Muscle layer of colon (tissue), 2 donors: Measurements from ENCODE around the gene PSMF1.

Source experiments
- H3K27ac ChIP-seq: one replicate; pipeline ENCODE4 v1.7.0; 2013; ENCODE audit warnings: low read depth, mild to moderate bottlenecking, low read length, moderate library complexity
- H3K27me3 ChIP-seq, 2 donors: one replicate each; pipeline ENCODE4 v1.7.0; 2013; ENCODE audit warnings: low read length in 2 of 2, mild to moderate bottlenecking in 2 of 2; ENCODE audit not compliant: insufficient read depth in 2 of 2, control insufficient read depth in 1 of 2
- H3K36me3 ChIP-seq: one replicate; pipeline ENCODE4 v1.7.0; 2013; ENCODE audit warnings: mild to moderate bottlenecking, low read length; ENCODE audit not compliant: insufficient read depth
- H3K4me1 ChIP-seq: one replicate; pipeline ENCODE4 v1.7.0; 2013; ENCODE audit warnings: mild to moderate bottlenecking, low read length; ENCODE audit not compliant: insufficient read depth
- H3K4me3 ChIP-seq, 2 donors: one replicate each; pipeline ENCODE4 v1.7.0; 2013; ENCODE audit warnings: low read length in 2 of 2, low read depth in 1 of 2, mild to moderate bottlenecking in 1 of 2, moderate library complexity in 1 of 2
- H3K9ac ChIP-seq: one replicate; pipeline ENCODE4 v1.7.0; 2013; ENCODE audit warnings: low read length
- H3K9me3 ChIP-seq: one replicate; pipeline ENCODE4 v1.7.0; 2013; ENCODE audit warnings: mild to moderate bottlenecking, low read length
- donor health status: abdominal sarcoma.
- donor health status: Adenocarcinoma of cecum.

PSMF1 gene

GRCh38 chr20:1165941-1166340, 47.5 kb downstream of the PSMF1 start:
- H3K36me3 ChIP-seq = peaks cover 77% of the 10 kb centered on the region
- no peak overlapping the region for H3K4me3 ChIP-seq
- H3K27ac ChIP-seq = no peak overlapping the region
- no peaks in the 10 kb centered on the region for H3K4me1 ChIP-seq
- no peak overlapping the region for H3K9ac ChIP-seq
- no peaks in the 10 kb centered on the region for H3K27me3 ChIP-seq
- H3K9me3 ChIP-seq = no peaks in the 10 kb centered on the region

- Histone ChIP-seq H3K4me1 (no peaks in the 10 kb centered on the region), H3K9me3 (no peaks in the 10 kb centered on the region), H3K4me3 (no peak overlapping the region), H3K27me3 (no peaks in the 10 kb centered on the region), H3K27ac (no peak overlapping the region), H3K36me3 (peaks cover 76% of the 10 kb centered on the region), H3K9ac (no peak overlapping the region)
Measured at GRCh38 chr20:1166948-1167720, 48.7 kb downstream of the PSMF1 start.

GRCh38 chr20:1169224-1169623, 50.8 kb downstream of the PSMF1 start:
- Histone ChIP-seq H3K27me3 (no peaks in the 10 kb centered on the region), H3K36me3 (peaks cover 61% of the 10 kb centered on the region), H3K9ac (no peak overlapping the region), H3K9me3 (no peaks in the 10 kb centered on the region), H3K4me3 (no peak overlapping the region), H3K27ac (no peak overlapping the region), H3K4me1 (no peaks in the 10 kb centered on the region)

GRCh38 chr20:1171461-1172093, 53.2 kb downstream of the PSMF1 start:
- Histone ChIP-seq H3K27me3 (no peaks in the 10 kb centered on the region), H3K4me1 (no peaks in the 10 kb centered on the region), H3K4me3 (no peak overlapping the region), H3K27ac (no peak overlapping the region), H3K36me3 (peaks cover 51% of the 10 kb centered on the region), H3K9me3 (no peaks in the 10 kb centered on the region), H3K9ac (no peak overlapping the region)

GRCh38 chr20:1173698-1174097, 55.3 kb downstream of the PSMF1 start:
- Histone ChIP-seq H3K27me3 (no peaks in the 10 kb centered on the region), H3K9me3 (no peaks in the 10 kb centered on the region), H3K4me1 (no peaks in the 10 kb centered on the region), H3K36me3 (peaks cover 35% of the 10 kb centered on the region), H3K4me3 (no peak overlapping the region), H3K9ac (no peak overlapping the region), H3K27ac (no peak overlapping the region)

- Histone ChIP-seq H3K4me3 (no peak overlapping the region), H3K36me3 (peaks cover 25% of the 10 kb centered on the region), H3K4me1 (no peaks in the 10 kb centered on the region), H3K27ac (no peak overlapping the region), H3K9ac (no peak overlapping the region), H3K27me3 (no peaks in the 10 kb centered on the region), H3K9me3 (no peaks in the 10 kb centered on the region)
Measured at GRCh38 chr20:1174787-1175186, 56.4 kb downstream of the PSMF1 start.

- Histone ChIP-seq H3K27ac (no peak overlapping the region), H3K9me3 (no peaks in the 10 kb centered on the region), H3K4me3 (no peak overlapping the region), H3K4me1 (no peaks in the 10 kb centered on the region), H3K9ac (no peak overlapping the region), H3K27me3 (no peaks in the 10 kb centered on the region), H3K36me3 (peaks cover 12% of the 10 kb centered on the region)
Measured at GRCh38 chr20:1177680-1178079, 59.3 kb downstream of the PSMF1 start.

- Histone ChIP-seq H3K36me3 (peaks cover 12% of the 10 kb centered on the region), H3K9me3 (no peaks in the 10 kb centered on the region), H3K27me3 (no peaks in the 10 kb centered on the region), H3K27ac (no peak overlapping the region), H3K4me1 (no peaks in the 10 kb centered on the region), H3K9ac (no peak overlapping the region), H3K4me3 (no peak overlapping the region)
Measured at GRCh38 chr20:1178103-1178502, 59.7 kb downstream of the PSMF1 start.

GRCh38 chr20:1178623-1179022, 60.2 kb downstream of the PSMF1 start:
- Histone ChIP-seq H3K27me3 (no peaks in the 10 kb centered on the region), H3K9me3 (no peaks in the 10 kb centered on the region), H3K4me3 (no peak overlapping the region), H3K36me3 (peaks cover 12% of the 10 kb centered on the region), H3K9ac (no peak overlapping the region), H3K27ac (no peak overlapping the region), H3K4me1 (no peaks in the 10 kb centered on the region)

GRCh38 chr20:1180949-1181348, 62.5 kb downstream of the PSMF1 start:
- Histone ChIP-seq H3K27me3 (peaks cover 2 to 14% of the 10 kb centered on the region in 2 donors), H3K9me3 (no peaks in the 10 kb centered on the region), H3K27ac (no peak overlapping the region), H3K36me3 (peaks cover 5% of the 10 kb centered on the region), H3K4me3 (no peak overlapping the region), H3K9ac (no peak overlapping the region), H3K4me1 (no peaks in the 10 kb centered on the region)

- Histone ChIP-seq H3K4me1 (no peaks in the 10 kb centered on the region), H3K27ac (no peak overlapping the region), H3K9ac (no peak overlapping the region), H3K36me3 (no peaks in the 10 kb centered on the region), H3K4me3 (no peak overlapping the region), H3K9me3 (no peaks in the 10 kb centered on the region), H3K27me3 (peaks cover 3 to 24% of the 10 kb centered on the region in 2 donors)
Measured at GRCh38 chr20:1182106-1182505, 63.7 kb downstream of the PSMF1 start.

- H3K27me3 ChIP-seq = peaks cover 3 to 24% of the 10 kb centered on the region in 2 donors
- no peaks in the 10 kb centered on the region for H3K9me3 ChIP-seq
- H3K36me3 ChIP-seq = no peaks in the 10 kb centered on the region
- H3K4me3 ChIP-seq = no peak overlapping the region
- H3K4me1 ChIP-seq = no peaks in the 10 kb centered on the region
- H3K27ac ChIP-seq = no peak overlapping the region
- H3K9ac ChIP-seq = no peak overlapping the region
Measured at GRCh38 chr20:1183153-1183552, 64.8 kb downstream of the PSMF1 start.
